ENCODE measurements around the gene KIF9.

KIF9 gene

GRCh38 chr3:47238017-47238416, 44.6 kb downstream of the KIF9 start:
- no peak for ATAC-seq
- TF ChIP-seq CREB5 (CRISPR knock-in tag; IDR thresholded peaks at IDR 0.05; ENCODE audit: low read depth) (no peak), ISL1 (CRISPR knock-in tag; IDR thresholded peaks at IDR 0.05) (no peak), PATZ1 (CRISPR knock-in tag; IDR thresholded peaks at IDR 0.05; ENCODE audit: borderline replicate concordance) (no peak), ZNF70 (CRISPR knock-in tag; IDR thresholded peaks at IDR 0.05) (no peak)

GRCh38 chr3:47228088-47228487, 54.5 kb downstream of the KIF9 start:
- TF ChIP-seq GLIS3 (CRISPR knock-in tag; IDR thresholded peaks at IDR 0.05) (no peak), RARB (CRISPR knock-in tag; IDR thresholded peaks at IDR 0.05) (no peak), ESRRG (CRISPR knock-in tag; IDR thresholded peaks at IDR 0.05) (no peak), ZFP30 (CRISPR knock-in tag; IDR thresholded peaks at IDR 0.05) (no peak), TCF4 (CRISPR knock-in tag; IDR thresholded peaks at IDR 0.05; ENCODE audit: borderline replicate concordance) (no peak), ZNF8 (CRISPR knock-in tag; IDR thresholded peaks at IDR 0.05) (no peak), BACH2 (CRISPR knock-in tag; IDR thresholded peaks at IDR 0.05; ENCODE audit: borderline replicate concordance) (no peak), ZNF565 (CRISPR knock-in tag; conservative IDR thresholded peaks at IDR 0.05; ENCODE audit: low read depth) (no peak), PATZ1 (CRISPR knock-in tag; IDR thresholded peaks at IDR 0.05; ENCODE audit: borderline replicate concordance) (no peak), ZNF70 (CRISPR knock-in tag; IDR thresholded peaks at IDR 0.05) (no peak), TSHZ2 (CRISPR knock-in tag; IDR thresholded peaks at IDR 0.05) (no peak), PPARA (CRISPR knock-in tag; IDR thresholded peaks at IDR 0.05; ENCODE audit: borderline replicate concordance) (no peak)

GRCh38 chr3:47227678-47228077, 54.9 kb downstream of the KIF9 start:
- TF ChIP-seq TSHZ2 (CRISPR knock-in tag; IDR thresholded peaks at IDR 0.05) = no peak
- TF ChIP-seq PPARA (CRISPR knock-in tag; IDR thresholded peaks at IDR 0.05; ENCODE audit: borderline replicate concordance) = no peak
- TF ChIP-seq CREB5 (CRISPR knock-in tag; IDR thresholded peaks at IDR 0.05; ENCODE audit: low read depth) = no peak
- ATAC-seq = no peak

More at GRCh38 chr3:47228088-47228487, 54.5 kb downstream of the KIF9 start:
- no peak; the same call in 2 of the 3 replicates for ATAC-seq
